Fibroblast of skin of back (primary cell): ENCODE data around the gene UBP1.
A peak's percentile ranks its signal among the peaks of the same experiment; 100 is the strongest.
"Not testable (repeated sequence)": the region's sequence is repeated elsewhere in the genome, so short reads cannot be mapped to it uniquely, and the experiment has no call there.

ENCODE experiments used
- DNase-seq: peaks from one replicate; pipeline ENCODE4 v3.0.0-alpha.2; 2013

UBP1 gene

DNA sequence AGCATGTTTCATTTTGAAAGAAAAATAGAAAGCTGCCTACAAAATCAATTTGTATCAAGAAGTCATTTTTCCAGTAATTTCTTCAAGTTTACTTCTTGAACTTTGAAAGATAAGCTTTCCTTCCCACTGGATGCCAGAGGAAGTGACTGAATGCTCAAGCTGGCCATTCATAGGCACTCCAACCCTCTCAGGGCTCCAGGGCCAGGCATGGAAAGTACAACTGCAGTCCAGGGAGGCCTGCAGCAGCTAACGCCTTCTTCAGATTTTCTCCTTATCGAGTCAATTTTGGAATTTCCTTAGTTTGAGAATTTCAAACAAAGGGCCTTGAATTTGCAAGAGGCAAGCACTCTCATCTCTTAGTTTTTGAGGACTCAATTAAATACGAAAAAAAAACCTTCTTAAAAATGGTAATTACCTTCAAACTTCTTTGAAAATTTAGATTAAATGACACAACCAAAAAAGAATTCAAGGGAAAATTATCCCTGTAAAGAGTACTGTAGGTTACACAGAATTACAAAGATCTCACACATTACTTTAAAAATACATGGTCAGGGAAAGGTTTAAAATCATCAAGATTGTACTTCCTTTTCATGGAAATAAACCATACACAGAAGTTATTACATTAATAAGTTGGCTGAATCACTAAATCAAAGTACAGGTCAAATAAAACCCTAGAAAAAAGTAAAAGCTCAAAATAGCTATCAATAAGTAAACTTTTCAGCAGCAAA is 2.5 kb downstream of the UBP1 start:
- DNase-seq, result peak; percentile 53

DNA sequence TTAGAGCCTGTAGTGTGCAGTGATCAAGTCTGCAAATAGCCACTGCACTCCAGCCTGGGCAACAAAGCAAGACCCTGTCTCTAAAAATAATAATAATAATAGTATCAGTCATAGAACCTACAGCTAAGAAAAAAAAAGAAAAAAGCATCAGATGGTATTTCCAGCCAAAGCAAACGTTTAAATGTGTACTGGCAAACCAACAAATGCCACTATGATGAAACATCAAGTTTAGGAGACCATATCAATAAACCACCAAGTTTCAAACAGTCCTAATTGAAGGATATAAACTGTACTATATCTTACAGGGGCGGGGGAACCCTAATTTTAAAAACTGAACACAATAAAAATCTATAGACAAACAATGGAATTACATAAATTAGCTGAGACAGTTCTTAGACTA is 6.4 kb downstream of the UBP1 start:
- peak; percentile 47 for DNase-seq

GRCh38 chr3:33430571-33430970 is 9.6 kb downstream of the UBP1 start:
- DNase-seq, result no peak

- no peak for DNase-seq
Measured at GRCh38 chr3:33430061-33430460, 10.1 kb downstream of the UBP1 start.

- not testable (repeated sequence) for DNase-seq
Measured at GRCh38 chr3:33429306-33429705, 10.9 kb downstream of the UBP1 start.

DNA sequence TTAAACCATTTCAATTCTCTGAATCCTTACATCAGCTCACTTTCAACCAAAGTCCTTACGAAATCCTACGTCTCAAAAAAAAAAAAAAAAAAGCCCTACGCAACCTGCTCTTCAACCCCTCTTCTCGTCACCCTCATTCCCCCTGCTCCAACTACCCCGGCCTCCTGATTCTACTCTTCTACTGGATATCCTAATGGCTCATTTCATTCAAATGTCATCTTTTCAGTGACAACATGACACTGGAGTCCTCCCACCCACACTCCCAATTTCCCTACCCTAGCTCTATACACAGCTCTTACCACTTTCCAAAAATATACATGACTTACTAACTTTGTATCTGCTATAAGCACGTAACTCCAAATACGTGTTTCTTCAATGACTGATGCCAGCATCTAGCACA is 11.5 kb downstream of the UBP1 start:
- DNase-seq, result no peak

- no peak for DNase-seq
Measured at GRCh38 chr3:33426630-33427317, 13.4 kb downstream of the UBP1 start.

- no peak for DNase-seq
Measured at GRCh38 chr3:33426068-33426467, 14.1 kb downstream of the UBP1 start.

DNA sequence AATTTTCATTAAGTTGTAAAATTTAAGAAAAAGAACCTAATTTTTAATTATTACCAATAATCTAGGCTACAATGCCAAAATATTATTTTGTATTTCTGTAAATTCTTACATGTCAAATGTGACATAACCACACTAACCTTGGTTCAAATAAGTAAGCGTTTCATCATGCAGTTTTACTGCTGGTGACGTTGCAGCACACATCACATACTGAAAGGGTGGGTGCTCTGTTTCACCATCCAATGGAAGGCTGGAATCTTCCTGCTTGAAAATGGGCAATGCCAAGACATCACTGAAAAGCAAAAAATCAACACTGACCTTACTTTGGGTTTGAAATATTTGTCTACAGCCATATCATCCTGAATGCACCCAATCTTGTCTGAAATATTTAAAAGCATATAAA is 14.8 kb downstream of the UBP1 start:
- no peak for DNase-seq

- no peak for DNase-seq
Measured at GRCh38 chr3:33424606-33425452, 15.4 kb downstream of the UBP1 start.

GRCh38 chr3:33420966-33421365 is 19.2 kb downstream of the UBP1 start:
- no peak for DNase-seq

DNA sequence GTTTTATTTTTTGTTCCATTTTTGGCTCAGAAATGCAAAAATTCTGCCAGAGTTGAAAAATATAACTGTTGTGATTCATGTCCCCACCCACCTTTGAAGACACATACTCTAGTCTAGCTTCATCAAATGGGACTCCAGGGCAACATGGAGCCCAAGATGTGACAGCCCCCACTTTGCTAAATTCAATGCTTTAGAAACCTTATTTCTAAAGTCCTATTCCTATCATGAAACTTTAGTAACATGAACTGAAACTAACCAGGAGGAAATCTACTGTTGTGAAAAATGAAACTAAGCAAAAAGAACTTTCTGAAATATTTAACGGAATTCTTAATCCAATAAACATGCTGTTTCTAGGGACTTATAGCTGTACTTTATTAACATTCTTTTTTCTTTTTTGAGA is 20.3 kb downstream of the UBP1 start:
- no peak for DNase-seq

GRCh38 chr3:33417066-33417673 is 23.0 kb downstream of the UBP1 start:
- DNase-seq, result no peak

DNA sequence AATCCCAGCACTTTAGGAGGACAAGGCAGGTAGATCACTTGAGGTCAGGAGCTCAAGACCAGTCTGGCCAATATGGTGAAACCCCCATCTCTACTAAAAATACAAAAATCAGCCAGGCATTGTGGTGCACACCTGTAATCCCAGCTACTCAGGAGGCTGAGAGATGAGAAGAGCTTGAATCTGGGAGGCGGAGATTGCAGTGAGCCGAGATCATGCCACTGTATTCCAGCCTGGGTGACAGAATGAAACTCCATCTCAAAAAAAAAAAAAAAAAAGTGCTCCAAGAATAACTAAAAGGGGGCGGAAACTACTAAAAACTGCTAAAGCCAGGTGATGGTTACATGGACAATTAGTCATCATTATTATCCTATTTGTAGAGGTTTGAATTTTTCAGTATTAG is 29.4 kb downstream of the UBP1 start:
- DNase-seq, result not testable (repeated sequence)

DNA sequence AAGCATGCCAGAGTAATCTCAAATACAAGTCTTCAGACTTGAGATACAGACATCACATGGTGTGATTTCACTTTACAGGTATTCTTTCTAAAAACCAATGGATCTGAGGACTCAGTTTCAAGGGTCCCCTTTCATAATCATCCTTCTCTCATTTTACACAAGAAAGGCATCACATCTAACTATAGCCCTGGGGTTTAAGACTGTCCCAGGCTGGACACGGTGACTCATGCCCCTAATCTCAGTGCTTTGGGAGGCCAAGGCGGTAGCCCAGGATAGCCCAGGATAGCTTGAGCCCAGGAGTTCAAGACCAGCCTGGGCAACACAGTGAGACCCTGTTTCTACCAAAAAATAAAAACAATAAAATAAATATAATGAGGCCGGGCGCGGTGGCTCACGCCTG is 36.4 kb downstream of the UBP1 start:
- DNase-seq, result peak; percentile 35

- DNase-seq, result no peak
Measured at GRCh38 chr3:33402936-33403335, 37.3 kb downstream of the UBP1 start.

DNA sequence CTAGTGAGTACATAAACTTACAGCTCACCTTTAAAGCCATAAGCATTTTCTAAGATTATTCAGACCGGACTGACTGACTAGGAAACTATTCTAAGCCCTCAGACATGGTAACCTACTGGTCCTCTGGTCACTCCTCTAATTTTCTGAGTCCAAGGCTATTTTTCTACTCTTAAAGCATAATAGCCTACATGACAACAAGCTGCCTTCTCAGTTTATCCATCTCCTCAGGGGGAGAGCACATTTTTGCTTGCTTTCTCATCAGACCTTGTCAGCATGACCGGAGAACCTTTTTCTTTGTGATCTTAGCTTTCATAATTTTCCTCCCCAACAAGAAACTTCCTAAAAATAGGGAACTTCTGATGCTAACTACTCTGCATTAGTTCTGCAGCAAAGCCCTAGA is 38.4 kb downstream of the UBP1 start:
- peak; percentile 25 for DNase-seq

- DNase-seq, result no peak
Measured at GRCh38 chr3:33398410-33398809, 41.8 kb downstream of the UBP1 start.

DNA sequence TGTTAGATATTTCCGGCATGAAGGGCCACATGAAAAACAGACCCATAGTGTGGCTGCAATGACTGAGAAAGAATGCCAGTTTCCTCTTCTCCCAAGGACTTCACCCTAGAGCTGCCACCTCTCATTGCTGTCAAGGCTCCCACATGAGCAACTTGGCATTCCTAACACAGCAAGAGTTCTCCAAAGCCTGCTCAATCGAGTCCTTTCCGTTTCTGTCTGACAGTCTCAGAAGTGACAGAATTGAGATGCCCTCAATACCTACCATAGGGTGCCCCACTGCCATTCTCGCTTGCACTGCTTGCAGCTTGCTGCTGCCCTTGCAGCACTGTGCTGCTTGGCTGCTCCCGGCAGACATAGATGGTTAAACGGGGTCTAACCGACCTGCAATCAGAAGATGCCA is 44.3 kb downstream of the UBP1 start:
- peak; percentile 27 for DNase-seq

DNA sequence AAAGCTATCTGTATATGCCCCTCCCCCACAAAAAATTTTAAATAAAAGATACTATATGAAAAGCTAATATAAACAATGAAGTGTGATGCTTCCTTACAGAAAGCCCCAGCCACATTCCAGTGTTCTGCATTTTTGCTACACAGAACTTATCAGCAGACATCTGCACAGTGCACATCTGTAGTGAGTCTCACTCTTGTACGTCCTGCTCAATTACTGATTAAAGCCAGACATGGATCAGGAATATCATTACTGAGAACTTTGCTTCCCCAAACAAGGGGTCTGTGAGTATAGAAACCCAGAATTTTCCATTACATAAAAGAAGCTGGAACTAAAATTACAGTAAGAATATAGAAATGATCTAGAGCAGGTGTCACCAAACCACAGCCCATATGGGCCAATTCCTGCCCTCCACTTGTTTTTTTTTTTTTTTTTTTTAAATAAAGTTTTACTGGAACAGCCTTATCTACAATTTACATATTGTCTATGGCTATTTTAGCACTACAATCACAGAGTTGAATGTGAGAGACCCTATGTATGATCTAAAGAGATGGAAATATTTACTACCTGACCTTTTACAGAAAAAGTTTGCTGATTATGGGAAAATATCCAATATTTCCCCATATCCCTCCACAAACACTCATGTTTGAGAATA is 45.7 kb downstream of the UBP1 start:
- peak; percentile 27 for DNase-seq

- peak; percentile 99 for DNase-seq
Measured at GRCh38 chr3:33392703-33393125, 47.5 kb downstream of the UBP1 start.

GRCh38 chr3:33392144-33392543 is 48.1 kb downstream of the UBP1 start:
- DNase-seq, result no peak
